GM18951 (cell line): ENCODE results near the gene RAI2.

ENCODE experiments used
- POLR2A ChIP-seq: IDR thresholded peaks from 4 replicates; pipeline ENCODE4 v1.6.1; 2011; ENCODE audit warnings: mild to moderate bottlenecking; ENCODE audit not compliant: insufficient read length, insufficient read depth; ENCODE audit errors: extremely low read depth
- in situ Hi-C: fragments of 300-500 bp; cut with MboI; formaldehyde crosslinking; loops from one replicate; pipeline ENCODE4 v1.12.0; 2022; ENCODE audit warnings: low sequenced_read_pairs, mixed read lengths, inconsistent platforms; ENCODE audit not compliant: unreplicated experiment

The RAI2 gene

DNA sequence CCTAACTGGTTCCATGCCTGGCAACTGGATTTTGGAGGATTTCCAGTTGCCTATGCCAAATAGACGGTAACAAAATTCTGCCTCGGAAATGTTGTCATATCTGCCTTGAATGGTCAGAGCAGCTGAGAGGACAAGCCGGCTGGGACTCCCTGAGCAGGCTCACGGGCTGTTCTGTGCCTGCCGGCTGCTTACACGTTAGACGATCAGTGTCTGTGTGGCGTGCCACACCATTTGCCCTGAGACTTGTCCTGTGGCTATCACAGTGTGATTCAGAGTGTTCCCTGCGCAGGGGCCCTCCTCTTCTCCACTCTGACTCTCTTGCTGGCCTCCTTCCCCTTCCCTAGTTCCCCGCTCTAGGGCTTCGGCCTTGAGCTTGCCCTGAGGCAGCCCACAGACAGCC is 42.4 kb downstream of the RAI2 start:
- in situ Hi-C loops: no loop called here
- no peak for TF ChIP-seq POLR2A

DNA sequence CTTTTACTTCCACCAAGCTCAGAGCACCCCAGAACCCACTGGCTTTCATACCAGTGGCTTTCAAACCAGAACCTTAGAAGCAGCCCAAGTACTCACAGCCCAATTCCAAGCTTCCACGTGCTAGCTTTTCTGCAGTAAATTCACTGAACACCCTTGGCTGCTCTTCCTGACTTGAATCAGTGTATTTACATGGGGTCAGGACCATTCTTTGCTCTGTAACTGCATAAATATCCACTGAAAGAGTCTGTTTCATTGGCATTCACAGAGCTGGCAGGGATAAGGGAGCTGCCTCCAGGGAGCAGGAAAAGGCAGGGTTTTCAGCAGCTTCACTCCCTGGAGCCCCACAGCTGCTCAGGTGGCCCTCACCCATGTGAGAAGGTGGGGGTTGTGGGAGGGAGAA is 43.8 kb downstream of the RAI2 start:
- TF ChIP-seq POLR2A: no peak
- in situ Hi-C loops: no loop called here

DNA sequence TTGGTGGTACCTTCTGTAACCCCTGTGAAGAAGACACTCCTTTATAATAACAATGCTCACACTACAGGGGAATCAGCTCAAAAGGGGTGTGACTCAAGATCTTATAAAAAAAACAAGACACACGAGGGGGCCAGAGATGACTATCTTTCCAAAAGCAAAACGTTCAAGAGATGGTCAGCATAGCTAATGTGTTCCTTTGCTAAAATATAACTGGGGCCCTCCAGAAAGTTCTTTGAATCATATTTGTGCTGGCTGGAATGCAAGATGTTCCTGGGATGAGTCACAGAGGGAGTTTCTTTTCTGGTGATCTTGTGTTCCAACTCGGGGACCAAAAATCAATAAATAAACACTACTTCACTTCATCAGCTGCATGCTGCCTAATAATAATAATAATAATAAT is 46.5 kb downstream of the RAI2 start:
- in situ Hi-C loops: no loop called here
- TF ChIP-seq POLR2A: no peak

DNA sequence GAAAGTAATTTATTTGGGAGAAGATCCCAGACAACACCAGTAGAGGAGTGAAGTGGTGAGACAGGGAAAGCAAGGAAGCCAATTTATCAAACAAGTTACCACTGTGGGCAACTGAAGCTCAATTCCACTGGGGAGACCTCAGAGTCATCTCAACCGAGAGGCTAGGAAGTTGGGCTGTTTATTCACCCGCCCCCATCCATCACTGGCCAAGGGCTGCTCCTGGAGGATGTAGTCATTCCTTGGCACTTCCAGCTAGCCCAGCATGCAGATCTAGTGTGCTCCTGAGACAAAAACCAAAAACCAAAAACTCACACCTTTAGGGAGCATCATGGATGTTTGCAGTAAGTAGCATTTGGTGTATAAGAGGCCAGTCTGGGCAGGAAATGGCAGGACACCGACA is 47.0 kb downstream of the RAI2 start:
- in situ Hi-C loops: no loop called here
- TF ChIP-seq POLR2A: no peak

DNA sequence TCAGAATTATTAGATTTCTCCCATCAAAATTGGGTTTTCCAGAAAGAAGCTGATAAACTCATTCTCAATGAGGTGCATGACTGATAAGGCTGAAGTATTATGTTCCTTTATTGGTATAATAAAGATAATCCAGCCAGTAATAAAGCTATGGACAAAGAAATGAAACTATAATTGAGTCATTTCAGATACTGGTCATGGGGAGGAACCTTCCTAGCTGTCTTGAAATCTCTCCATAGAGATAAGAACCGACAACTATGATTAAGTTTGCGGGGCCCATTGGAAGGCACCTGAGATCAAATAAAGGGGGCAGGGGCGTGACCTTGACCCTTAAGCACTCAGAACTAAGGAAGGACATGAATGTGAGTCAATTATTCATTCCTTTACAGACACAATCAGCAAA is 47.8 kb downstream of the RAI2 start:
- in situ Hi-C loops: no loop called here

DNA sequence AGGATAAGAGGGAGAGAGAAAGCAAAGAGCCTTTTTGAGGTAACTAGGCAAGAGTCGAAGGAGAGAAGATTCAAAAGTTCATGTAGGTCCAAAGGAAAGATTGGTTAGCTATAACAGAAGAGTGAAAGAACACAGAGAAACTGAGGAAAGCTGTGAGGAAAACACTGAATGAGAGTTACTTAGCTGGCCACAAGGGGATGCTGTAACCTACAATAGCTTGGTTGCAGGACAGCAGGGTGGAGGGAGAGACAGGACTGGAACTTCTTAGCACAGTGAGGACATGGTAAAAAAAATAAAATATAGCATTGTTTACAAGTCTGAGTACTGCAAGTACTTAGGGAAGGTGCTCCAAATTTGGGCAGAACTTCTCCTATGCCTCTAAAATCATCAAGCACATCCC is 48.3 kb downstream of the RAI2 start:
- TF ChIP-seq POLR2A: no peak
- in situ Hi-C loops: no loop called here

More for the DNA sequence above, 47.8 kb downstream of the RAI2 start:
- no peak for TF ChIP-seq POLR2A

DNA sequence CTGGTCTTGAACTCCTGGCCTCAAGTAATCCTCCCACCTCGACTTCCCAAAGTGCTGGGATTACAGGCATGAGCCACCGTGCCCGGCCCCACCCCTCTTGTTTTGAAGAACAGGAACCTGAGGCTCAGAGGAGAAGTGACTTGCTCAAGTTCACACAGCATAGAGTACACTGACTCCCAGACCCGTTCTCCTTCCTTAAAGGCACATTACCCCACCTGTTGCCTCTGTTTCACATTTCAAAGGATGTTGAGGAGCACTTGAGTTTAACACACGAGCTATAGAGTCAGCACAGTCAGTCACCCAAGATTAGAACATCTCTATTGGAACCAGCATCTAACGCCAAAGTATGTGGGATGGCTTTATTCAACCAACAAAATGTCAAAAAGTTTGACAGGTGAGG is 51.1 kb downstream of the RAI2 start:
- in situ Hi-C loops: no loop called here
- TF ChIP-seq POLR2A: no peak

DNA sequence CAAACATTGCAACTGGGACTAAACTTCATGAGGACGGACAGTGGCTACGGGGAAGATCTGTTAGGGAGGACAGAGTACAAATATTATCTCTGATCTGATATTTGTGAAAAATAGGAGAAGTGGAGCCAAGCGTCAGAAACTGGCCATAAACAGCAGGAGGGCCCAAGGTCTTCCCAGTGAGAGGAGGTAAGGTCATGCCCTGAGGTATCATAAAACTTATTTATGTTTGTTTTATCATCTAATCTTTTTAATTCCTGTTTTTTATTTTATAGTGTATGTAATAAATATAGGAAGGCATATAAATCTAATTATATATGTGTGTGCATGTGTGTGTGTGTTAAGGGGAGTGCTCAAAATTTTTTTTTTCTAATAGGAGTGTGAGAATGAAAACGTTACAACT is 51.8 kb downstream of the RAI2 start:
- in situ Hi-C loops: no loop called here

DNA sequence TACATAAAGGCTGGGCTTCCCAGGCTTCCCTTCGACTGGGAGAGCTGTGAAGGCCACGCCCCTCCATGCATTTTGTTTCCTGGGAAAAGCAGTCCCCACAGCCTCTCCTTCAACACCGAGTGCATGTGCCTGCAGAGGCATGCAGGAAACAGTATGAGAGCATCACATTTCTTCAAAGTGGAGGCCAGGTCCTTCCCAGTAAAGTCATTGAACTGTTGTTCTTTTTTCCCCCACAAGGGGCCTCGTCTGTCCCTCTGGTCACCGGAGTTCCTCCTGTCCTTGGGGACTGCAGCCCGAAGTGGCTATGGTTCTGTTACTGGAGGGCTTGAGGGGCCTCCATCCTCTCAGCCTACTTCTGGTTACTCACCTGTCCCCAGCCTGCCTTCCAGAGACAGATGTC is 56.0 kb downstream of the RAI2 start:
- no peak for TF ChIP-seq POLR2A
- in situ Hi-C loops: no loop called here

More for the DNA sequence above, 51.8 kb downstream of the RAI2 start:
- TF ChIP-seq POLR2A: no peak

DNA sequence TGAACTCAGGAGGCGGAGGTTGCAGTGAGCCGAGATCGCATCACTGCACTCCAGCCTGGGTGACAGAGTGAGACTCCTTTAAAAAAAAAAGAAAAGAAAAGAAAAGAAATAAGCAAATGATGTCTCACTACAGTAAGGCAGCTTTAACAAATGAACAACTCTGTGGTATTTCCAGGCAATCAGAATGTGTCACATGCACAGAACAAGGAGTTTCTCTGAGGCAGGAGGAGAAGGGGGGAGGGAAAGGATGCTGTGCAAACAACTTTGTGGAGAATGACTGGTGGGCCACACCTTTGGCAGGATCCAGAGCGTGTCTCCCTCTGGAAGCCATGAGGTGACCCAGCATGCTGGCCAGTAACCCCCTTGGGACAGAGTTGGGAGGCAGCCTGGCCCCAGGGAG is 57.6 kb downstream of the RAI2 start:
- in situ Hi-C loops: no loop called here
- no peak for TF ChIP-seq POLR2A

DNA sequence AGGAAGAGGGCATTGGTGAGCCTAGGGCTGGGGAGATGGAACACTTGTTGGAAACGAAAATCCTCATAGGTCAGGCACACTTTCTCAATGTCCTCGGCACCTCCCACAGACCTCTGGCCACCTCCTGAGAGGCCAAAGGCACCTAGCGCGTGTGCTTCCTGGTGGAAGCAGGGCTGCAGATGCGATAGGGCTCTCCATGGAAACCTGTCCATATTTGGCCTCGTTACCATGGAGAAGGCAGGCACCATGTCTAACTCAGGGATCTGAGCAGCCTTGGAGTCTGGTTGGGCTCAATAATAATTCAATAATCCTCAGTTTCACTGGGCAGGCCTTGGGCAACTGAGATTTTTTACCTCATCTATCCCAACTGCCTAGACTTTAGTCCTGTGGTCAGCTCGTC is 58.3 kb downstream of the RAI2 start:
- TF ChIP-seq POLR2A: no peak
- in situ Hi-C loops: no loop called here

DNA sequence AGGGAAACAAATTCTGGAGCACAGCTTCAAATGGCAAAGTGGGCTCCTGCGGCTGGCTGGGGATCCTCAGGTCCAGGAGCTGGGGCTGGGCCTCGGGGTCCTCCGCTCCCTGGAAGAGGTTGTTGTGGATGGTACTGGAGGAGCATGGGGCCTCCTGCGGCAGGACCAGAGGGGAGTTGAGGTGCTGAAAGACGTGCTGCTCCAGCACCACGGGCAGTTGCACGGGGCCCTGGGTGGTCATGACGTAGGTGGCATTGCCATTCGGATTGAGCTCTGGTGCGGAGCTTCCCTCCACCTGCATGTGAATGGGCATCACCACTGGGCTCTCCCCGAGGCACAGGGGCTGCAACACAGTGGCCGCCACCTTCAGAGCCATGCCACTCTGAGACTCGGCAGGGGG is 59.7 kb downstream of the RAI2 start:
- in situ Hi-C loops: no loop called here
- TF ChIP-seq POLR2A: no peak

DNA sequence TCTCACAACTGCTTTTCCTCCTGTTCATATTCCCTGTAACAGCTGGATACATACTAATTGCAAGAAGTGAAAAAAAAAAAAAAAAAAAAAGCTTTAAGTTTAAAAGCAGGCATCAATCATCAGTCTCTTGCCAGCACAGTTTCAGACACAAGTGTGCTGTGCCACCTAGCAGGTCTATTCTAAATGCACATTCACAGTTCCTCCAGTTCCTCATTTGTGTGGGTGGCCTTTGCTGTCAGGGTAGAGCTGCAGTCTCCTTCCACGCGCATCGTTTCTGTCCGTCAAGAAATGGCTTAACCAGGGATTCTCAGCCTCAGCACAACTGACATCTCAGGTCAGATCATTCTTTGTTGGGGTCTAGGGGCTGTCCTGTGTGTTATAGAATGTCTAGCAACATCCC is 62.2 kb downstream of the RAI2 start:
- in situ Hi-C loops: no loop called here
- TF ChIP-seq POLR2A: no peak

DNA sequence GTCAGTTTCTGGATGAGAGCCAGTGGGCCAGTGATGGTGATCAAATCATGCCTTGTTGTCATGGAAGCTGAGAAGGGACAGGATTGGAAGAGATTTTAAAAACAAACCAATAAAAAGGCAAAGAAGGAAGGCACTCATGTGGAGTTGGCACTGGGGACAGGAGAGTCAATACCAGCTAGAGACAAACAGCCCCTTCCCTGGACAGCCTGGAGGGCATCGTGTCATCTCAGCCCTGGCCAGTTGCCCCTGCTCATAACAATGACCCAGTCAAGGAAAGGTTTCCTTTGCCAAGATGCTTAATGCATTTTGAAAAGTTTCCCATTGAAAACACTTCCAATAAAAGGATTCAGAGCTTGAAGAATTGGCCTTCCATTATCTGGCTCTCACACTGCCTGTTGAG is 68.3 kb downstream of the RAI2 start:
- no peak for TF ChIP-seq POLR2A
- in situ Hi-C loops: no loop called here

DNA sequence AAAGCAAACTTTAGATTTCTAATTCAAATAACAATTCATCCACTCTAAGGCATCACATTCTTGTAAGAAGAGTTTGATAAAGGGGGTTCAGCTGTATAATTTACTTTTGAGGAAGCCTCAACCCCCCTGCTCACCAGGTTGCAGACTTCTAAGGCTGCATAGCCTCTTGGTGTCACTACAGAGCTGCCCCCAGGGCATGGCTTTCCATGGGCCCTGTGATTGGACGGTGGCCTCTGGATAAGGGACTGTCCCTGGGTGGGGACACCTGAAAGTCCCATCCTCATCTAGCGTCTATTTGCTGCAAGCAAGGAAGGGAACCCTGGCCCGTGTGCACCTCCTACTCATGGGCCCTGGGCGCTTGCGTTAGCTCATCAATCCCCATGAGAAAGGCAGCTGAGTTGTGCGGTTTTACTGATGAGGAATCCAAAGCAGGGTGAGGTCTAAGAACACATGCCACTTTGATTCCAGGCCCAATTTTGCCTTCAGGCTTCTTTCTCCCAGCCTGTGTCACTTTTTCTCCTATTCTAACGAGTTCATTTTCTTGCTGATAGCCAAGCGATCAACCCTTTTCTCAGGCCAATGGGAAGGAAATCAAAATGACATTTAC is 72.0 kb downstream of the RAI2 start:
- TF ChIP-seq POLR2A: no peak
- in situ Hi-C loops: no loop called here
